Nephron (organoid): ENCODE results near the gene CHAC1.

Source experiments
- H3K27ac Mint-ChIP-seq, 3 experiments: 2 replicates each; pipeline ENCODE4 v1.8.0; 2020; ENCODE audit warnings: mixed read lengths in 3 of 3, mild to moderate bottlenecking in 2 of 3, moderate library complexity in 1 of 3
- H3K27me3 Mint-ChIP-seq: 2 replicates; pipeline ENCODE4 v1.8.0; 2021; ENCODE audit warnings: low read depth, mild to moderate bottlenecking, moderate library complexity, mixed read lengths
- H3K36me3 Mint-ChIP-seq: 2 replicates; pipeline ENCODE4 v1.8.0; 2020; ENCODE audit warnings: low read depth, mixed read lengths
- H3K4me1 Mint-ChIP-seq: 2 replicates; pipeline ENCODE4 v1.8.0; 2020; ENCODE audit warnings: mixed read lengths
- H3K4me3 Mint-ChIP-seq, 3 experiments: 2 replicates each; pipeline ENCODE4 v1.8.0; 2020; ENCODE audit warnings: mild to moderate bottlenecking in 3 of 3, mixed read lengths in 3 of 3, moderate library complexity in 2 of 3
- H3K9me3 Mint-ChIP-seq: 2 replicates; pipeline ENCODE4 v1.8.0; 2020; ENCODE audit warnings: mixed read lengths
- CTCF ChIP-seq, 3 experiments: fragments of 200-600 bp; sonication (generic); IDR thresholded peaks; one replicate each; pipeline ENCODE4 v1.5.0; 2021; ENCODE audit warnings: antibody characterized with exemption in 3 of 3; ENCODE audit not compliant: unreplicated experiment in 3 of 3

The CHAC1 gene

GRCh38 chr15:40909662-40910630 is 43.3 kb upstream of the CHAC1 start:
- peak overlapping the region; percentile 58 to 92 (median 87) for H3K27ac Mint-ChIP-seq
- TF ChIP-seq CTCF (IDR thresholded peaks at IDR 0.05; ENCODE audit: unreplicated experiment in 3 of 3), result no peak
- no peaks in the 10 kb centered on the region for H3K27me3 Mint-ChIP-seq
- H3K4me1 Mint-ChIP-seq, result peaks cover 34% of the 10 kb centered on the region
- H3K9me3 Mint-ChIP-seq, result no peaks in the 10 kb centered on the region
- H3K4me3 Mint-ChIP-seq, result peak overlapping the region in 2 of 3 experiments; percentile 17 to 50
- H3K36me3 Mint-ChIP-seq, result peaks cover 3% of the 10 kb centered on the region

GRCh38 chr15:40911141-40911540 is 42.1 kb upstream of the CHAC1 start:
- Mint-ChIP-seq H3K27me3 (no peaks in the 10 kb centered on the region), H3K4me3 (no peak overlapping the region), H3K4me1 (peaks cover 27% of the 10 kb centered on the region), H3K27ac (peak overlapping the region; percentile 90 to 95 (median 92)), H3K9me3 (no peaks in the 10 kb centered on the region), H3K36me3 (no peaks in the 10 kb centered on the region)
- no peak for TF ChIP-seq CTCF (IDR thresholded peaks at IDR 0.05; ENCODE audit: unreplicated experiment in 3 of 3)

GRCh38 chr15:40911693-40912092 is 41.6 kb upstream of the CHAC1 start:
- Mint-ChIP-seq H3K4me3 (no peak overlapping the region), H3K27me3 (peaks cover 1% of the 10 kb centered on the region), H3K4me1 (peaks cover 27% of the 10 kb centered on the region), H3K9me3 (no peaks in the 10 kb centered on the region), H3K36me3 (no peaks in the 10 kb centered on the region), H3K27ac (peak overlapping the region; percentile 90 to 95 (median 92))
- no peak for TF ChIP-seq CTCF (IDR thresholded peaks at IDR 0.05; ENCODE audit: unreplicated experiment in 3 of 3)

GRCh38 chr15:40912478-40912877 is 40.8 kb upstream of the CHAC1 start:
- no peak for TF ChIP-seq CTCF (IDR thresholded peaks at IDR 0.05; ENCODE audit: unreplicated experiment in 3 of 3)
- H3K4me3 Mint-ChIP-seq, result no peak overlapping the region
- H3K4me1 Mint-ChIP-seq, result peaks cover 27% of the 10 kb centered on the region
- peaks cover 9% of the 10 kb centered on the region for H3K27me3 Mint-ChIP-seq
- no peaks in the 10 kb centered on the region for H3K9me3 Mint-ChIP-seq
- no peaks in the 10 kb centered on the region for H3K36me3 Mint-ChIP-seq
- no peak overlapping the region for H3K27ac Mint-ChIP-seq

GRCh38 chr15:40914013-40914412 is 39.3 kb upstream of the CHAC1 start:
- Mint-ChIP-seq H3K4me1 (peaks cover 27% of the 10 kb centered on the region), H3K36me3 (no peaks in the 10 kb centered on the region), H3K4me3 (no peak overlapping the region), H3K27ac (no peak overlapping the region), H3K27me3 (peaks cover 13% of the 10 kb centered on the region), H3K9me3 (no peaks in the 10 kb centered on the region)
- TF ChIP-seq CTCF (IDR thresholded peaks at IDR 0.05; ENCODE audit: unreplicated experiment in 3 of 3), result no peak
